K562 (cell line): ENCODE measurements around the gene FAM174C. TPM values are rescaled to one million over a fixed set of nuclear protein-coding genes. Genes with fewer than 3 reads are reported as not detected.

Experiments used
- EGR1 ChIP-seq: fragments of 450-650 bp; conservative IDR thresholded peaks from 2 replicates; pipeline ENCODE4 v1.6.1; 2017; ENCODE audit warnings: mild to moderate bottlenecking
- HDGF ChIP-seq: fragments of 450-650 bp; IDR thresholded peaks from 2 replicates; pipeline ENCODE4 v1.6.1; 2016
- HLTF ChIP-seq: fragments of 450-650 bp; IDR thresholded peaks from 2 replicates; pipeline ENCODE4 v1.6.1; 2016
- KLF16 ChIP-seq: IDR thresholded peaks from 2 replicates; pipeline ENCODE4 v1.6.1; 2016; ENCODE audit warnings: antibody characterized with exemption
- MCM7 ChIP-seq, 2 experiments: fragments of 450-650 bp; IDR thresholded peaks; 2 replicates each; pipeline ENCODE4 v1.6.1; 2016 to 2018
- MYBL2 ChIP-seq, 2 experiments: fragments of 450-650 bp in 1 of 2; sonication (generic) in 1 of 2; formaldehyde crosslinking in 1 of 2; IDR thresholded peaks; 2 replicates each; pipeline versions ENCODE4 v1.6.1 to v1.8.1; 2017 to 2022; ENCODE audit warnings: borderline replicate concordance in 1 of 2, inconsistent platforms in 1 of 2, low read depth in 1 of 2, mild to moderate bottlenecking in 1 of 2, missing genetic modification reagents in 1 of 2, moderate library complexity in 1 of 2
- MYC ChIP-seq, 2 experiments: fragments of 250-450 bp in 1 of 2; sonication (Bioruptor Pico) in 1 of 2; IDR thresholded peaks; 2 replicates each; pipeline versions ENCODE4 v1.5.1 to v1.6.1; 2012 to 2021; ENCODE audit warnings: low read depth in 2 of 2, borderline replicate concordance in 1 of 2, improper control_type of control experiment in 1 of 2, low read length in 1 of 2, mild to moderate bottlenecking in 1 of 2, moderate library complexity in 1 of 2
- NBN ChIP-seq: fragments of 450-650 bp; IDR thresholded peaks from 2 replicates; pipeline ENCODE4 v1.6.1; 2016; ENCODE audit warnings: low read depth, mild to moderate bottlenecking
- NFIC ChIP-seq: fragments of 450-650 bp; IDR thresholded peaks from 2 replicates; pipeline ENCODE4 v1.6.1; 2017; ENCODE audit warnings: mild to moderate bottlenecking, inconsistent platforms
- POLR2G ChIP-seq: fragments of 200-400 bp; formaldehyde crosslinking; IDR thresholded peaks from 2 replicates; pipeline ENCODE4 v1.6.1; 2017; ENCODE audit warnings: low read depth, mild to moderate bottlenecking, antibody characterized with exemption, low read length, moderate library complexity
- PRDM10 ChIP-seq: fragments of 450-650 bp; IDR thresholded peaks from 2 replicates; pipeline ENCODE4 v1.6.1; 2018; ENCODE audit not compliant: partially characterized antibody
- RNF2 ChIP-seq: sonication (generic); IDR thresholded peaks from 2 replicates; pipeline ENCODE4 v1.6.1; 2016
- SMARCE1 ChIP-seq: fragments of 450-650 bp; IDR thresholded peaks from 2 replicates; pipeline ENCODE4 v1.7.1; 2016; ENCODE audit warnings: mild to moderate bottlenecking
- U2AF2 ChIP-seq: fragments of 200-400 bp; formaldehyde crosslinking; optimal IDR thresholded peaks from 2 replicates; pipeline ENCODE3; 2017; ENCODE audit warnings: low read depth, mild to moderate bottlenecking, low read length
- WHSC1 ChIP-seq: IDR thresholded peaks from one replicate; pipeline ENCODE4 v1.6.1; 2012; ENCODE audit warnings: low read length, control low read depth, inconsistent platforms
- ZBTB7A ChIP-seq: IDR thresholded peaks from 2 replicates; pipeline ENCODE4 v1.6.1; 2011; ENCODE audit warnings: low read depth, mild to moderate bottlenecking, low read length, moderate library complexity, borderline replicate concordance; ENCODE audit not compliant: control insufficient read depth
- ZNF217 ChIP-seq: sonication (generic); formaldehyde crosslinking; IDR thresholded peaks from 2 replicates; pipeline ENCODE4 v1.8.0; 2022; ENCODE audit warnings: mild to moderate bottlenecking, missing genetic modification reagents
- ZNF785 ChIP-seq: fragments of 250-450 bp; sonication (Bioruptor Pico); IDR thresholded peaks from 2 replicates; pipeline ENCODE4 v1.4.0; 2020; ENCODE audit warnings: mild to moderate bottlenecking
- polyA plus RNA-seq, 8 experiments: library from polyadenylated mRNA; depleted of rRNA in 4 of 8; stranded (reverse) in 5 of 8; unstranded in 3 of 8; fragments of >200 nt; fragmentation: Nextera tagmentation in 2 of 8; fragmentation: Illumina TruSeq in 1 of 8; extraction: Ambion mirVana in 2 of 8; extraction: Trizol in 1 of 8; gene quantifications; 2 replicates each; pipeline versions ENCODE4 v1.2.1 to v1.2.3, GENCODE V29; 2011 to 2014; ENCODE audit warnings: inconsistent platforms in 1 of 8, missing spikeins in 1 of 8
- total RNA-seq, 7 experiments: library from RNA; depleted of rRNA in 6 of 7; stranded (reverse); fragments of >200 nt in 6 of 7; fragmentation: Illumina TruSeq in 2 of 7; extraction: Trizol in 2 of 7; gene quantifications; 2 replicates each; pipeline versions ENCODE4 v1.2.1 to v1.2.3, GENCODE V29; 2011 to 2021; ENCODE audit warnings: low replicate concordance in 1 of 7
- TF ChIP-seq, protein P1 (sequence below): sonication (generic); formaldehyde crosslinking; IDR thresholded peaks from 2 replicates; pipeline ENCODE4 v1.8.0; 2022; ENCODE audit warnings: missing genetic modification reagents, mild to moderate bottlenecking, moderate library complexity, borderline replicate concordance
- TF ChIP-seq, protein P2 (sequence below): fragments of 450-650 bp; IDR thresholded peaks from 2 replicates; pipeline ENCODE4 v1.6.1; 2017; ENCODE audit warnings: antibody characterized with exemption
- TF ChIP-seq, protein P3 (sequence below), 3 experiments: IDR thresholded peaks in 2 of 3; conservative IDR thresholded peaks in 1 of 3; 2 replicates each; pipeline ENCODE4 v1.5.1; 2011 to 2012; ENCODE audit warnings: low read length in 3 of 3, mild to moderate bottlenecking in 3 of 3, control low read depth in 2 of 3, improper control_type of control experiment in 1 of 3, inconsistent platforms in 1 of 3, low read depth in 1 of 3, mixed read lengths in 1 of 3, moderate library complexity in 1 of 3; ENCODE audit not compliant: insufficient read depth in 2 of 3

The FAM174C gene
- total and polyA plus RNA-seq, 9 of the 15 experiments (the other 6 are each of a cell fraction or from before 2014, with no cell fraction given) = 0.66 to 89.6 (median 20.3) TPM

DNA sequence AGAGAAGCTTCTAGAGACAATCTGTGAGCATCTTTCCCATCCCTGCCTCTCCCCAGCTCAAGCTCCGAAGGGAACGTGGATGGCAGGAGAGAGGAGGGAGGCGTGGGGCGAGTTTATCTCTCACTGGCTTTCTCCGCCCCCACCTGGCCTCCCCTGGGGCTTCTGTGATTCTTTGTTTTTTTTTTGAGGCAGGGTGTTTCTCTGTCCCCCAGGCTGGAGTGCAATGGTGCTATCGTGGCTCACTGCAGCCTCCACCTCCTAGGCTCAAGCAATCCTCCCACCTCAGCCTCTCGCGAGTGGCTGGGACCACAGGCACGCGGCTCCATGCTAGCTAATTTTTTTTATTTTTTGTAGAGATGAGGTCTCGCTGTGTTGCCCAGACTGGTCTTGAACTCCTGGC lies 33.4 kb downstream of the FAM174C start (continued):
- TF ChIP-seq, protein P1, sequence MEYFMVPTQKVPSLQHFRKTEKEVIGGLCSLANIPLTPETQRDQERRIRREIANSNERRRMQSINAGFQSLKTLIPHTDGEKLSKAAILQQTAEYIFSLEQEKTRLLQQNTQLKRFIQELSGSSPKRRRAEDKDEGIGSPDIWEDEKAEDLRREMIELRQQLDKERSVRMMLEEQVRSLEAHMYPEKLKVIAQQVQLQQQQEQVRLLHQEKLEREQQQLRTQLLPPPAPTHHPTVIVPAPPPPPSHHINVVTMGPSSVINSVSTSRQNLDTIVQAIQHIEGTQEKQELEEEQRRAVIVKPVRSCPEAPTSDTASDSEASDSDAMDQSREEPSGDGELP (CRISPR knock-in tag) = 0 out of 2 replicates have a peak, but pooled peaks have one; percentile 10
- TF ChIP-seq, protein P2, sequence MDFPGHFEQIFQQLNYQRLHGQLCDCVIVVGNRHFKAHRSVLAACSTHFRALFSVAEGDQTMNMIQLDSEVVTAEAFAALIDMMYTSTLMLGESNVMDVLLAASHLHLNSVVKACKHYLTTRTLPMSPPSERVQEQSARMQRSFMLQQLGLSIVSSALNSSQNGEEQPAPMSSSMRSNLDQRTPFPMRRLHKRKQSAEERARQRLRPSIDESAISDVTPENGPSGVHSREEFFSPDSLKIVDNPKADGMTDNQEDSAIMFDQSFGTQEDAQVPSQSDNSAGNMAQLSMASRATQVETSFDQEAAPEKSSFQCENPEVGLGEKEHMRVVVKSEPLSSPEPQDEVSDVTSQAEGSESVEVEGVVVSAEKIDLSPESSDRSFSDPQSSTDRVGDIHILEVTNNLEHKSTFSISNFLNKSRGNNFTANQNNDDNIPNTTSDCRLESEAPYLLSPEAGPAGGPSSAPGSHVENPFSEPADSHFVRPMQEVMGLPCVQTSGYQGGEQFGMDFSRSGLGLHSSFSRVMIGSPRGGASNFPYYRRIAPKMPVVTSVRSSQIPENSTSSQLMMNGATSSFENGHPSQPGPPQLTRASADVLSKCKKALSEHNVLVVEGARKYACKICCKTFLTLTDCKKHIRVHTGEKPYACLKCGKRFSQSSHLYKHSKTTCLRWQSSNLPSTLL = no peak
- TF ChIP-seq POLR2G (no peak), NBN (no peak), ZNF217 (no peak), ZBTB7A (peak; percentile 64; the same call in 1 of the 2 replicates), SMARCE1 (0 out of 2 replicates have a peak, but pooled peaks have one; percentile 12), U2AF2 (no peak), MYBL2 (IDR thresholded peaks at IDR 0.05; ENCODE audit: low read depth) (no peak), MYBL2 (CRISPR knock-in tag; IDR thresholded peaks at IDR 0.05; ENCODE audit: borderline replicate concordance) (no peak), MCM7 (IDR thresholded peaks at IDR 0.05) (no peak), NFIC (no peak), KLF16 (no peak), ZNF785 (no peak), PRDM10 (peak; percentile 17), HLTF (no peak), WHSC1 (no peak), HDGF (no peak), EGR1 (peak; percentile 80), MYC (IDR thresholded peaks at IDR 0.05; ENCODE audit: low read depth, low read length) (0 out of 2 replicates have a peak, but pooled peaks have one; percentile 26), MYC (CRISPR knock-in tag; IDR thresholded peaks at IDR 0.05; ENCODE audit: borderline replicate concordance, low read depth) (no peak), RNF2 (no peak)
- TF ChIP-seq, protein P3, sequence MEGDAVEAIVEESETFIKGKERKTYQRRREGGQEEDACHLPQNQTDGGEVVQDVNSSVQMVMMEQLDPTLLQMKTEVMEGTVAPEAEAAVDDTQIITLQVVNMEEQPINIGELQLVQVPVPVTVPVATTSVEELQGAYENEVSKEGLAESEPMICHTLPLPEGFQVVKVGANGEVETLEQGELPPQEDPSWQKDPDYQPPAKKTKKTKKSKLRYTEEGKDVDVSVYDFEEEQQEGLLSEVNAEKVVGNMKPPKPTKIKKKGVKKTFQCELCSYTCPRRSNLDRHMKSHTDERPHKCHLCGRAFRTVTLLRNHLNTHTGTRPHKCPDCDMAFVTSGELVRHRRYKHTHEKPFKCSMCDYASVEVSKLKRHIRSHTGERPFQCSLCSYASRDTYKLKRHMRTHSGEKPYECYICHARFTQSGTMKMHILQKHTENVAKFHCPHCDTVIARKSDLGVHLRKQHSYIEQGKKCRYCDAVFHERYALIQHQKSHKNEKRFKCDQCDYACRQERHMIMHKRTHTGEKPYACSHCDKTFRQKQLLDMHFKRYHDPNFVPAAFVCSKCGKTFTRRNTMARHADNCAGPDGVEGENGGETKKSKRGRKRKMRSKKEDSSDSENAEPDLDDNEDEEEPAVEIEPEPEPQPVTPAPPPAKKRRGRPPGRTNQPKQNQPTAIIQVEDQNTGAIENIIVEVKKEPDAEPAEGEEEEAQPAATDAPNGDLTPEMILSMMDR (IDR thresholded peaks at IDR 0.05 in 2 of 3, conservative IDR thresholded peaks at IDR 0.05 in 1 of 3; ENCODE audit: insufficient read depth in 2 of 3, low read depth in 1 of 3, low read length in 3 of 3) = peak in 2 of 3 experiments; percentile 9 to 15; a peak in 2 of 6 replicates
- TF ChIP-seq, all 486 proteins: peak for 16
